GM21381 (cell line): ENCODE results near the gene PTPRD.

Source experiments
- ATAC-seq: cut with Tn5 transposase; IDR thresholded peaks from one replicate; pipeline ENCODE4 v1.9.1; 2021; ENCODE audit warnings: mild to moderate bottlenecking, moderate library complexity; ENCODE audit not compliant: unreplicated experiment

PTPRD gene

GRCh38 chr9:8338767-8339510 lies 2273.9 kb downstream of the PTPRD start:
- ATAC-seq: no peak

- no peak for ATAC-seq
These were observed 2274.7 kb downstream of the PTPRD start for GRCh38 chr9:8337834-8338766.

- ATAC-seq: no peak
These were observed 2279.9 kb downstream of the PTPRD start for GRCh38 chr9:8332871-8333270.

- no peak for ATAC-seq
These were observed 2280.5 kb downstream of the PTPRD start for GRCh38 chr9:8332331-8332650.

- ATAC-seq: no peak
These were observed 2281.1 kb downstream of the PTPRD start for GRCh38 chr9:8331507-8332330.

- ATAC-seq: no peak
These were observed 2283.1 kb downstream of the PTPRD start for GRCh38 chr9:8329561-8330283.

GRCh38 chr9:8315211-8315610 lies 2297.6 kb downstream of the PTPRD start:
- ATAC-seq: no peak

GRCh38 chr9:8309258-8309657 lies 2303.5 kb downstream of the PTPRD start:
- ATAC-seq: no peak

- ATAC-seq: no peak
These were observed 2308.1 kb downstream of the PTPRD start for GRCh38 chr9:8304720-8305119.

- no peak for ATAC-seq
These were observed 2311.5 kb downstream of the PTPRD start for GRCh38 chr9:8301296-8301695.

- no peak for ATAC-seq
These were observed 2315.8 kb downstream of the PTPRD start for GRCh38 chr9:8297047-8297446.

- no peak for ATAC-seq
These were observed 2320.1 kb downstream of the PTPRD start for GRCh38 chr9:8292657-8293056.

- ATAC-seq: no peak
These were observed 2323.1 kb downstream of the PTPRD start for GRCh38 chr9:8289681-8290080.

GRCh38 chr9:8287970-8288369 lies 2324.8 kb downstream of the PTPRD start:
- no peak for ATAC-seq

- ATAC-seq: no peak
These were observed 2325.3 kb downstream of the PTPRD start for GRCh38 chr9:8287501-8287900.

- ATAC-seq: no peak
These were observed 2327.9 kb downstream of the PTPRD start for GRCh38 chr9:8284884-8285283.

GRCh38 chr9:8282535-8282934 lies 2330.3 kb downstream of the PTPRD start:
- no peak for ATAC-seq

- ATAC-seq: no peak
These were observed 2332.0 kb downstream of the PTPRD start for GRCh38 chr9:8280811-8281210.

- no peak for ATAC-seq
These were observed 2334.8 kb downstream of the PTPRD start for GRCh38 chr9:8278048-8278447.

GRCh38 chr9:8270235-8270634 lies 2342.6 kb downstream of the PTPRD start:
- ATAC-seq: no peak

GRCh38 chr9:8268881-8269280 lies 2343.9 kb downstream of the PTPRD start:
- ATAC-seq: no peak
